ENCODE results near the gene FCHSD2. TPM values are rescaled to one million over a fixed set of nuclear protein-coding genes. Genes with fewer than 3 reads are reported as not detected.

FCHSD2 gene
- total and polyA plus RNA-seq, 10 donors = 30.2 to 129 (median 69.7) TPM

- DNase-seq = no peak
- Histone ChIP-seq H3K27ac (peak overlapping the region in 5 of 8 donors; percentile 22 to 36 (median 29)), H3K9me3 (peaks cover 0 to under 1% (median 0%) of the 10 kb centered on the region in 8 donors), H3K36me3 (peaks cover 0 to 58% (median 4%) of the 10 kb centered on the region in 6 donors), H3K4me3 (no peak overlapping the region), H3K27me3 (replicated peaks in 1 of 7) (no peaks in the 10 kb centered on the region), H3K4me1 (peaks cover 8 to 82% (median 51%) of the 10 kb centered on the region in 6 donors)
- TF ChIP-seq CTCF (IDR thresholded peaks at IDR 0.05 in 8 of 11, conservative IDR thresholded peaks at IDR 0.05 in 3 of 11) = no peak
- TF ChIP-seq POLR2AphosphoS5 (IDR thresholded peaks at IDR 0.05) = no peak
- no peak for TF ChIP-seq POLR2A (IDR thresholded peaks at IDR 0.05)
- WGBS, 5 donors = 78 to 88% (median 82%) methylated on average over 6 of the region's 6 CpGs
- intact Hi-C loops (cut with DNase I; ENCODE audit: low total_unique reads) = no loop called here
Measured at GRCh38 chr11:72971192-72971967, 170.7 kb downstream of the FCHSD2 start.

GRCh38 chr11:72970557-72971118, 171.5 kb downstream of the FCHSD2 start:
- peak overlapping the region in 4 of 8 donors; percentile 22 to 56 (median 32) for H3K27ac ChIP-seq
- no peaks in the 10 kb centered on the region for H3K9me3 ChIP-seq
- peaks cover 0 to 61% (median 4%) of the 10 kb centered on the region in 6 donors for H3K36me3 ChIP-seq
- WGBS, 5 donors = 76 to 85% (median 83%) methylated on average over 6 of the region's 6 CpGs
- TF ChIP-seq POLR2A (IDR thresholded peaks at IDR 0.05) (no peak), CTCF (IDR thresholded peaks at IDR 0.05 in 8 of 11, conservative IDR thresholded peaks at IDR 0.05 in 3 of 11) (no peak), POLR2AphosphoS5 (IDR thresholded peaks at IDR 0.05) (no peak)
- intact Hi-C loops (cut with DNase I; ENCODE audit: low total_unique reads) = no loop called here
- H3K27me3 ChIP-seq (replicated peaks in 1 of 7) = no peaks in the 10 kb centered on the region
- H3K4me1 ChIP-seq = peaks cover 8 to 82% (median 45%) of the 10 kb centered on the region in 6 donors
- no peak overlapping the region for H3K4me3 ChIP-seq
- DNase-seq = no peak

- Histone ChIP-seq H3K4me1 (peaks cover 4 to 80% (median 41%) of the 10 kb centered on the region in 6 donors), H3K27ac (peak overlapping the region in 4 of 8 donors; percentile 22 to 56 (median 36)), H3K9me3 (no peaks in the 10 kb centered on the region), H3K36me3 (peaks cover 0 to 59% (median 4%) of the 10 kb centered on the region in 6 donors), H3K27me3 (replicated peaks in 1 of 7) (no peaks in the 10 kb centered on the region), H3K4me3 (no peak overlapping the region)
- no peak for TF ChIP-seq POLR2A (IDR thresholded peaks at IDR 0.05)
- no peak for TF ChIP-seq POLR2AphosphoS5 (IDR thresholded peaks at IDR 0.05)
- TF ChIP-seq CTCF (IDR thresholded peaks at IDR 0.05 in 8 of 11, conservative IDR thresholded peaks at IDR 0.05 in 3 of 11) = no peak
- no peak for DNase-seq
- intact Hi-C loops (cut with DNase I; ENCODE audit: low total_unique reads) = no loop called here
Measured at GRCh38 chr11:72969894-72970335, 172.2 kb downstream of the FCHSD2 start.

GRCh38 chr11:72968390-72968789, 173.7 kb downstream of the FCHSD2 start:
- TF ChIP-seq CTCF (IDR thresholded peaks at IDR 0.05 in 8 of 11, conservative IDR thresholded peaks at IDR 0.05 in 3 of 11) = no peak
- TF ChIP-seq POLR2A (IDR thresholded peaks at IDR 0.05) = no peak
- TF ChIP-seq POLR2AphosphoS5 (IDR thresholded peaks at IDR 0.05) = no peak
- peaks cover 0 to 58% (median 4%) of the 10 kb centered on the region in 6 donors for H3K36me3 ChIP-seq
- intact Hi-C loops (cut with DNase I; ENCODE audit: low total_unique reads) = no loop called here
- H3K27ac ChIP-seq = peak overlapping the region in 1 of 8 donors; percentile 1
- no peak overlapping the region for H3K4me3 ChIP-seq
- H3K9me3 ChIP-seq = no peaks in the 10 kb centered on the region
- DNase-seq = no peak
- H3K27me3 ChIP-seq (replicated peaks in 1 of 7) = no peaks in the 10 kb centered on the region
- H3K4me1 ChIP-seq = peaks cover 4 to 65% (median 36%) of the 10 kb centered on the region in 6 donors
